GM23338 (cell line): ENCODE data around the gene SND1.

Source experiments
- CREB1 ChIP-seq: fragments of 250-450 bp; sonication (Bioruptor Pico); IDR thresholded peaks from 2 replicates; pipeline ENCODE4 v1.5.0; 2020; ENCODE audit warnings: low read depth, mild to moderate bottlenecking, moderate library complexity
- EZH2phosphoT487 ChIP-seq: fragments of 200-600 bp; sonication (generic); IDR thresholded peaks from one replicate; pipeline ENCODE4 v1.8.1; 2018; ENCODE audit warnings: antibody characterized with exemption; ENCODE audit not compliant: unreplicated experiment
- JUNB ChIP-seq: IDR thresholded peaks from one replicate; pipeline ENCODE4 v1.6.1; 2016; ENCODE audit warnings: antibody characterized with exemption; ENCODE audit not compliant: unreplicated experiment
- TF ChIP-seq, protein P1 (sequence below), 2 experiments: fragments of 200-600 bp in 1 of 2; sonication (generic) in 1 of 2; conservative IDR thresholded peaks; 2 replicates each; pipeline versions ENCODE4 v1.5.1 to v1.6.1; 2016 to 2017; ENCODE audit warnings: antibody characterized with exemption in 2 of 2, low read depth in 2 of 2, mild to moderate bottlenecking in 2 of 2, moderate library complexity in 1 of 2

DNA sequence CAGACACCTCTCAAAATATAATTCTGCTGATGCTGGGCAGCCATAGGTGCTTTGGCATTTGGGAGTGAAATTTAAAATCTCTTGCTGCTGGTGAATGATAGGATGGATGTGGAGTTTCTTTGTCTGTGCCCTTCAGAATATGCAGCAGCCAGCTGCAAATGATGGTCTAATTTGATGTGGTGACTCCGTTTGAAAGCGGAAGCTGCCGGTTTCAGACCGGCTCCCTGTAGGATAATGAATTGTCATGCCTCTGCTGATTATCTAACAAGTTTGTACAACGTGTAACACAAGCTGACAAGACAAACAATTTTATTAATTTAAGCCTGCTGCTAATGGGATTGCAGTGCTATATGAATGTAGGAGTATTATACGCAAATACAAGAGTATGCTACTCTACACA lies 103.5 kb downstream of the SND1 start:
- no peak for TF ChIP-seq JUNB
- TF ChIP-seq CREB1: no peak
- TF ChIP-seq, protein P1, sequence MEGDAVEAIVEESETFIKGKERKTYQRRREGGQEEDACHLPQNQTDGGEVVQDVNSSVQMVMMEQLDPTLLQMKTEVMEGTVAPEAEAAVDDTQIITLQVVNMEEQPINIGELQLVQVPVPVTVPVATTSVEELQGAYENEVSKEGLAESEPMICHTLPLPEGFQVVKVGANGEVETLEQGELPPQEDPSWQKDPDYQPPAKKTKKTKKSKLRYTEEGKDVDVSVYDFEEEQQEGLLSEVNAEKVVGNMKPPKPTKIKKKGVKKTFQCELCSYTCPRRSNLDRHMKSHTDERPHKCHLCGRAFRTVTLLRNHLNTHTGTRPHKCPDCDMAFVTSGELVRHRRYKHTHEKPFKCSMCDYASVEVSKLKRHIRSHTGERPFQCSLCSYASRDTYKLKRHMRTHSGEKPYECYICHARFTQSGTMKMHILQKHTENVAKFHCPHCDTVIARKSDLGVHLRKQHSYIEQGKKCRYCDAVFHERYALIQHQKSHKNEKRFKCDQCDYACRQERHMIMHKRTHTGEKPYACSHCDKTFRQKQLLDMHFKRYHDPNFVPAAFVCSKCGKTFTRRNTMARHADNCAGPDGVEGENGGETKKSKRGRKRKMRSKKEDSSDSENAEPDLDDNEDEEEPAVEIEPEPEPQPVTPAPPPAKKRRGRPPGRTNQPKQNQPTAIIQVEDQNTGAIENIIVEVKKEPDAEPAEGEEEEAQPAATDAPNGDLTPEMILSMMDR (conservative IDR thresholded peaks at IDR 0.05; ENCODE audit: low read depth in 2 of 2): no peak
- no peak for TF ChIP-seq EZH2phosphoT487
